ENCODE data around the gene CIC. TPM values are rescaled to one million over a fixed set of nuclear protein-coding genes. Genes with fewer than 3 reads are reported as not detected.
"Not testable (repeated sequence)": the region's sequence is repeated elsewhere in the genome, so short reads cannot be mapped to it uniquely, and the experiment has no call there.

CIC gene
- total RNA-seq, 1 donor from 2014 or later, result 31.4 TPM

- no peak for ATAC-seq
Observed at GRCh38 chr19:42315024-42315423, 46.0 kb downstream of the CIC start.

GRCh38 chr19:42316223-42317211 is 47.5 kb downstream of the CIC start:
- ATAC-seq, result no peak

- ATAC-seq, result no peak
Observed at GRCh38 chr19:42317535-42317934, 48.5 kb downstream of the CIC start.

- ATAC-seq, result no peak
Observed at GRCh38 chr19:42322305-42322704, 53.3 kb downstream of the CIC start.

- ATAC-seq, result no peak
Observed at GRCh38 chr19:42323473-42323851, 54.4 kb downstream of the CIC start.

GRCh38 chr19:42323852-42324654 is 55.0 kb downstream of the CIC start:
- no peak for ATAC-seq

- ATAC-seq, result no peak
Observed at GRCh38 chr19:42324655-42325307, 55.7 kb downstream of the CIC start.

- ATAC-seq, result peak; percentile 97
Observed at GRCh38 chr19:42325308-42325895, 56.4 kb downstream of the CIC start, which contains the start of gene MEGF8. TSS of gene MEGF8 (plus strand) at chr19:42325635. CDS start at chr19:42326244, 609 bp downstream.

GRCh38 chr19:42325896-42326771 is 57.1 kb downstream of the CIC start:
- ATAC-seq, result peak; percentile 30

GRCh38 chr19:42326969-42327368 is 57.9 kb downstream of the CIC start:
- no peak for ATAC-seq

GRCh38 chr19:42327381-42327780 is 58.3 kb downstream of the CIC start:
- ATAC-seq, result no peak

- ATAC-seq, result no peak
Observed at GRCh38 chr19:42328106-42328505, 59.1 kb downstream of the CIC start.

- ATAC-seq, result no peak
Observed at GRCh38 chr19:42328854-42329253, 59.8 kb downstream of the CIC start.

GRCh38 chr19:42330241-42330711 is 61.2 kb downstream of the CIC start:
- no peak for ATAC-seq

GRCh38 chr19:42331333-42331732 is 62.3 kb downstream of the CIC start:
- not testable (repeated sequence) for ATAC-seq

GRCh38 chr19:42332059-42332458 is 63.0 kb downstream of the CIC start:
- no peak for ATAC-seq

- no peak for ATAC-seq
Observed at GRCh38 chr19:42333018-42333417, 64.0 kb downstream of the CIC start.

- ATAC-seq, result peak; percentile 8
Observed at GRCh38 chr19:42333975-42334696, 65.1 kb downstream of the CIC start.

GRCh38 chr19:42334697-42335373 is 65.8 kb downstream of the CIC start:
- no peak for ATAC-seq

GRCh38 chr19:42335374-42335936 is 66.4 kb downstream of the CIC start:
- no peak for ATAC-seq

Measured in esophagus mucosa (tissue), 1 donor.